Measurements from ENCODE around the gene UGT1A7.

The UGT1A7 gene

GRCh38 chr2:233807966-233808935 is 126.5 kb downstream of the UGT1A7 start:
- no peaks in the 10 kb centered on the region for H3K36me3 ChIP-seq (ENCODE audit: insufficient read depth, low read length)
- H2AFZ ChIP-seq (ENCODE audit: low read length), result no peak overlapping the region
- H3K4me2 ChIP-seq (ENCODE audit: low read depth, low read length, poor library complexity, severe bottlenecking), result no peak overlapping the region
- no peaks in the 10 kb centered on the region for H3K9me2 ChIP-seq (replicated peaks; ENCODE audit: low read depth, low read length)
- no peaks in the 10 kb centered on the region for H3K4me1 ChIP-seq (ENCODE audit: insufficient read depth, low read length, poor library complexity, severe bottlenecking)
- H3F3A ChIP-seq (ENCODE audit: low read depth), result no peaks in the 10 kb centered on the region
- no peak overlapping the region for H3K4me3 ChIP-seq (ENCODE audit: low read length, poor library complexity, severe bottlenecking)
- no peaks in the 10 kb centered on the region for H3K27me3 ChIP-seq (ENCODE audit: insufficient read depth, low read length, poor library complexity, severe bottlenecking)
- TF ChIP-seq, protein P1, sequence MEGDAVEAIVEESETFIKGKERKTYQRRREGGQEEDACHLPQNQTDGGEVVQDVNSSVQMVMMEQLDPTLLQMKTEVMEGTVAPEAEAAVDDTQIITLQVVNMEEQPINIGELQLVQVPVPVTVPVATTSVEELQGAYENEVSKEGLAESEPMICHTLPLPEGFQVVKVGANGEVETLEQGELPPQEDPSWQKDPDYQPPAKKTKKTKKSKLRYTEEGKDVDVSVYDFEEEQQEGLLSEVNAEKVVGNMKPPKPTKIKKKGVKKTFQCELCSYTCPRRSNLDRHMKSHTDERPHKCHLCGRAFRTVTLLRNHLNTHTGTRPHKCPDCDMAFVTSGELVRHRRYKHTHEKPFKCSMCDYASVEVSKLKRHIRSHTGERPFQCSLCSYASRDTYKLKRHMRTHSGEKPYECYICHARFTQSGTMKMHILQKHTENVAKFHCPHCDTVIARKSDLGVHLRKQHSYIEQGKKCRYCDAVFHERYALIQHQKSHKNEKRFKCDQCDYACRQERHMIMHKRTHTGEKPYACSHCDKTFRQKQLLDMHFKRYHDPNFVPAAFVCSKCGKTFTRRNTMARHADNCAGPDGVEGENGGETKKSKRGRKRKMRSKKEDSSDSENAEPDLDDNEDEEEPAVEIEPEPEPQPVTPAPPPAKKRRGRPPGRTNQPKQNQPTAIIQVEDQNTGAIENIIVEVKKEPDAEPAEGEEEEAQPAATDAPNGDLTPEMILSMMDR (conservative IDR thresholded peaks at IDR 0.05; ENCODE audit: low read length), result no peak
- no peak for TF ChIP-seq EZH2phosphoT487 (IDR thresholded peaks at IDR 0.05; ENCODE audit: borderline replicate concordance)
- no peaks in the 10 kb centered on the region for H3K79me2 ChIP-seq (ENCODE audit: insufficient read depth, low read length)
- no peak overlapping the region for H3K9ac ChIP-seq (ENCODE audit: low read depth, low read length, poor library complexity, severe bottlenecking)
- H3K9me3 ChIP-seq (ENCODE audit: insufficient read depth, low read depth, low read length), result no peaks in the 10 kb centered on the region
- H4K20me1 ChIP-seq (ENCODE audit: insufficient read depth, low read length, poor library complexity, severe bottlenecking), result no peaks in the 10 kb centered on the region

GRCh38 chr2:233810385-233810784 is 128.7 kb downstream of the UGT1A7 start:
- TF ChIP-seq, protein P1 (conservative IDR thresholded peaks at IDR 0.05; ENCODE audit: low read length), result no peak
- TF ChIP-seq EZH2phosphoT487 (IDR thresholded peaks at IDR 0.05; ENCODE audit: borderline replicate concordance), result no peak
- H3K9me3 ChIP-seq (ENCODE audit: insufficient read depth, low read depth, low read length), result no peaks in the 10 kb centered on the region

GRCh38 chr2:233811087-233811486 is 129.4 kb downstream of the UGT1A7 start:
- no peaks in the 10 kb centered on the region for H4K20me1 ChIP-seq (ENCODE audit: insufficient read depth, low read length, poor library complexity, severe bottlenecking)
- H3K27me3 ChIP-seq (ENCODE audit: insufficient read depth, low read length, poor library complexity, severe bottlenecking), result no peaks in the 10 kb centered on the region
- no peak for TF ChIP-seq EZH2phosphoT487 (IDR thresholded peaks at IDR 0.05; ENCODE audit: borderline replicate concordance)
- TF ChIP-seq, protein P1 (conservative IDR thresholded peaks at IDR 0.05; ENCODE audit: low read length), result no peak

More at GRCh38 chr2:233810385-233810784, 128.7 kb downstream of the UGT1A7 start:
- Histone ChIP-seq H3K36me3 (ENCODE audit: insufficient read depth, low read length) (no peaks in the 10 kb centered on the region), H3K4me2 (ENCODE audit: low read depth, low read length, poor library complexity, severe bottlenecking) (no peak overlapping the region), H3K79me2 (ENCODE audit: insufficient read depth, low read length) (no peaks in the 10 kb centered on the region), H2AFZ (ENCODE audit: low read length) (no peak overlapping the region), H4K20me1 (ENCODE audit: insufficient read depth, low read length, poor library complexity, severe bottlenecking) (no peaks in the 10 kb centered on the region), H3K4me3 (ENCODE audit: low read length, poor library complexity, severe bottlenecking) (no peak overlapping the region), H3F3A (ENCODE audit: low read depth) (no peaks in the 10 kb centered on the region), H3K9ac (ENCODE audit: low read depth, low read length, poor library complexity, severe bottlenecking) (no peak overlapping the region), H3K27me3 (ENCODE audit: insufficient read depth, low read length, poor library complexity, severe bottlenecking) (no peaks in the 10 kb centered on the region), H3K9me2 (replicated peaks; ENCODE audit: low read depth, low read length) (no peaks in the 10 kb centered on the region), H3K4me1 (ENCODE audit: insufficient read depth, low read length, poor library complexity, severe bottlenecking) (no peaks in the 10 kb centered on the region)

More at GRCh38 chr2:233811087-233811486, 129.4 kb downstream of the UGT1A7 start:
- no peak overlapping the region for H3K4me2 ChIP-seq (ENCODE audit: low read depth, low read length, poor library complexity, severe bottlenecking)
- H3K4me1 ChIP-seq (ENCODE audit: insufficient read depth, low read length, poor library complexity, severe bottlenecking), result no peaks in the 10 kb centered on the region
- H3K79me2 ChIP-seq (ENCODE audit: insufficient read depth, low read length), result no peaks in the 10 kb centered on the region
- H3K9me2 ChIP-seq (replicated peaks; ENCODE audit: low read depth, low read length), result no peaks in the 10 kb centered on the region
- no peak overlapping the region for H3K9ac ChIP-seq (ENCODE audit: low read depth, low read length, poor library complexity, severe bottlenecking)
- no peak overlapping the region for H3K4me3 ChIP-seq (ENCODE audit: low read length, poor library complexity, severe bottlenecking)
- H2AFZ ChIP-seq (ENCODE audit: low read length), result no peak overlapping the region
- H3F3A ChIP-seq (ENCODE audit: low read depth), result no peaks in the 10 kb centered on the region
- no peaks in the 10 kb centered on the region for H3K36me3 ChIP-seq (ENCODE audit: insufficient read depth, low read length)
- H3K9me3 ChIP-seq (ENCODE audit: insufficient read depth, low read depth, low read length), result no peaks in the 10 kb centered on the region

Measured in Loucy (cell line).